SW480 (cell line): ENCODE data around the gene PARG.
A peak's percentile ranks its signal among the peaks of the same experiment; 100 is the strongest.
"Not testable (repeated sequence)": the region's sequence is repeated elsewhere in the genome, so short reads cannot be mapped to it uniquely, and the experiment has no call there.

Source experiments
- DNase-seq: peaks from one replicate; pipeline ENCODE4 v3.0.0-alpha.2; 2016; ENCODE audit warnings: low spot score

Gene PARG

GRCh38 chr10:49903829-49904228, 38.0 kb downstream of the PARG start:
- DNase-seq, result not testable (repeated sequence)

- DNase-seq, result not testable (repeated sequence)
Observed at GRCh38 chr10:49900406-49900805, 41.4 kb downstream of the PARG start.

GRCh38 chr10:49899999-49900398, 41.8 kb downstream of the PARG start:
- DNase-seq, result not testable (repeated sequence)

GRCh38 chr10:49890025-49890424, 51.8 kb downstream of the PARG start:
- not testable (repeated sequence) for DNase-seq

GRCh38 chr10:49884739-49885331, 57.0 kb downstream of the PARG start:
- not testable (repeated sequence) for DNase-seq

- DNase-seq, result not testable (repeated sequence)
Observed at GRCh38 chr10:49883852-49884251, 58.0 kb downstream of the PARG start.

- DNase-seq, result not testable (repeated sequence)
Observed at GRCh38 chr10:49882327-49882726, 59.5 kb downstream of the PARG start.

GRCh38 chr10:49872740-49873139, 69.1 kb downstream of the PARG start:
- DNase-seq, result not testable (repeated sequence)

- DNase-seq, result not testable (repeated sequence)
Observed at GRCh38 chr10:49871462-49871861, 70.4 kb downstream of the PARG start.

GRCh38 chr10:49859933-49860332, 81.9 kb downstream of the PARG start:
- DNase-seq, result not testable (repeated sequence)

GRCh38 chr10:49858697-49859382, 83.0 kb downstream of the PARG start:
- DNase-seq, result not testable (repeated sequence)

- DNase-seq, result not testable (repeated sequence)
Observed at GRCh38 chr10:49849520-49849919, 92.3 kb downstream of the PARG start.

GRCh38 chr10:49844775-49845595, 96.8 kb downstream of the PARG start:
- no peak for DNase-seq

GRCh38 chr10:49842333-49842628, 99.5 kb downstream of the PARG start:
- not testable (repeated sequence) for DNase-seq

- no peak for DNase-seq
Observed at GRCh38 chr10:49841615-49842332, 100.1 kb downstream of the PARG start.

- DNase-seq, result no peak
Observed at GRCh38 chr10:49837685-49838084, 104.1 kb downstream of the PARG start.

GRCh38 chr10:49837051-49837478, 104.8 kb downstream of the PARG start:
- DNase-seq, result no peak

GRCh38 chr10:49834976-49835375, 106.9 kb downstream of the PARG start:
- DNase-seq, result no peak

GRCh38 chr10:49834201-49834600, 107.6 kb downstream of the PARG start:
- no peak for DNase-seq

- no peak for DNase-seq
Observed at GRCh38 chr10:49833168-49833567, 108.7 kb downstream of the PARG start.

- peak; percentile 60 for DNase-seq
Observed at GRCh38 chr10:49831352-49832035, 110.3 kb downstream of the PARG start.

GRCh38 chr10:49830846-49831245, 111.0 kb downstream of the PARG start:
- no peak for DNase-seq
